ENCODE measurements around the gene PSMB11.
A peak's percentile ranks its signal among the peaks of the same experiment; 100 is the strongest.
"Not testable (repeated sequence)": the region's sequence is repeated elsewhere in the genome, so short reads cannot be mapped to it uniquely, and the experiment has no call there.

Gene PSMB11, protein sequence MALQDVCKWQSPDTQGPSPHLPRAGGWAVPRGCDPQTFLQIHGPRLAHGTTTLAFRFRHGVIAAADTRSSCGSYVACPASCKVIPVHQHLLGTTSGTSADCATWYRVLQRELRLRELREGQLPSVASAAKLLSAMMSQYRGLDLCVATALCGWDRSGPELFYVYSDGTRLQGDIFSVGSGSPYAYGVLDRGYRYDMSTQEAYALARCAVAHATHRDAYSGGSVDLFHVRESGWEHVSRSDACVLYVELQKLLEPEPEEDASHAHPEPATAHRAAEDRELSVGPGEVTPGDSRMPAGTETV

GRCh38 chr14:23042162-23042965 is at the start of gene PSMB11:
PSMB11 (plus strand) TSS chr14:23042212; CDS start chr14:23042226, 14 bp downstream.
- DNase-seq (ENCODE audit: low read depth in 2 of 2): no peak

GRCh38 chr14:22993517-22993916 is 48.5 kb upstream of the PSMB11 start:
- DNase-seq (ENCODE audit: low read depth in 2 of 2): no peak

DNA sequence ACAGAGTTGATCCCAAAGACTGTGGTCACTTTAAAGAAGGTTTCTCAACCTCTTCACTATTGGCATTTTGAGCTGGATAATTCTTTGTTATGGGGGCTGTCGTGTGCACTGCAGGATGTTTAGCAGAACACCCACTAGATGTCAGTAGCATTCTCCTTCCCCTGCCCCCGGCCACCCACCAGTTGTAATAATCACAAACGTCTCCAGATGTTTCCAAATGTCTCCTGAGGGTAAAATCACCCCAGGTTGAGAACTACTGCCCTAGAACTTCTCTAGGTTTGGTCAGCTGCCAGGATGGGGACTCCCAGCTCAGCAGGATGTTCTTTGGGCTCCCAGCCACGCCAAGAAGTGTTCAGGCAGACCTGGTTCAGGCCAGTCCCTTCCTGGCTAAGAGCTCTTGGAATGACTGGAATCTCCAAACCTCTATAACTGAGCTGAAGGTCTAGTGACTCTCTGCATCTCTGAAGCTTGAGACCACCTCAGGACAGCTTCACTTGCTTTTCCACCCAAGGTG is 47.2 kb upstream of the PSMB11 start:
- DNase-seq (ENCODE audit: low read depth in 2 of 2): no peak

- DNase-seq (ENCODE audit: low read depth in 2 of 2): no peak
These were observed 46.0 kb upstream of the PSMB11 start for GRCh38 chr14:22995889-22996625.

- no peak for DNase-seq (ENCODE audit: low read depth in 2 of 2)
These were observed 45.0 kb upstream of the PSMB11 start for GRCh38 chr14:22996768-22997654.

GRCh38 chr14:22997676-22998323 is 44.2 kb upstream of the PSMB11 start:
- no peak for DNase-seq (ENCODE audit: low read depth in 2 of 2)

GRCh38 chr14:22998329-22999012 is 43.5 kb upstream of the PSMB11 start:
- no peak for DNase-seq (ENCODE audit: low read depth in 2 of 2)

DNA sequence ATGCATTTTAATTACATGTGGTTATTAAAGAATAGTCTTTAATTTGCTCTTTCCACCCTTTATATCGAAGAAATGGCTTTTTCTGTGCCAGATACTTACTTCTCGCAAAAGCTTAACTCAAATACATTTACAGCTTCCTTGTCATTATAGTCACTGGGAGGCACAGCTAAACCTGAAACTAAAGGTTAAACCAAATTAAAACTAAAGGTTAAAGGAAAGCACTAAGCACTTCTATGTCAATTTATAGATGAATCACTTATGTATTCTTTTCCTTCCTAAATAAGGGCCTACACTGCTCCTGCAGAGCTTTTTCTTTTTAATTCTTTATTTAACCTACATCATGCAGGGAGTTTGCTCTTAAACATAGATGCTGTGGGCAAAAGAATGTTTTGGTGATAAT is 41.2 kb upstream of the PSMB11 start:
- DNase-seq (ENCODE audit: low read depth in 2 of 2): no peak

DNA sequence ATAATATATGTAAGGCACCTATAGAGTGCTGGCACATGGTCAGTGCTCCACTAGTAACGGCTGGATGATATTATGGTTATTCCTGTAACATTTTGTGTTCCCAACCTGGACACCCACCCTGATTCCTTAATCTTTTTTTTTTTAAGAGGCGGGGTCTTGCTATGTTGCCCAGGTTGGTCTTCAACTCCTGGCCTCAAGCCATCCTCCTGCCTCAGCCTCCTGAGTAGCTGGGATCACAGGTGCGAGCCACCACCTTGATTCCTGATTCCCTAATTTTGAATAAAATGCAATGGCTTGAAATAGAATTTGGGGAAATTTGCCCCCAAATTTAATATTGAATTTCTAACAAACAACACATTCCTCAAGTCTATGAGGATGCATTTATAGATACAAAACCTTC is 39.4 kb upstream of the PSMB11 start:
- no peak for DNase-seq (ENCODE audit: low read depth in 2 of 2)

DNA sequence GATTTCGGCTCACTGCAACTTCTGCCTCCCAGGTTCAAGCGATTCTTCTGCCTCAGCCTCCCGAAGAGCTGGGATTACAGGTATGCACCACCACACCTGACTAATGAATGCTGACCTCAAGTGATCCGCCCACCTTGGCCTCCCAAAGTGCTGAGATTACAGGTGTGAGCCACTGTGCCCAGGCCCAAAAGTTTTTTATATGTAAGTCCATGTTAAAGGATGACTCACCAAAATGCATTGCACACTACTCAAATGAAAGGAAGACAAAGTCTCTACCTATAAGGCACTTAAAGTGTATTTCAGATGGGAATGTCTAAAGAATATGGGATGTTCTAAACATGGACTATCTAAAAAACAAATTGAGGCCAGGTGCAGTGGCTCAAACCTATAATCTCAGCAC is 37.7 kb upstream of the PSMB11 start:
- DNase-seq (ENCODE audit: low read depth in 2 of 2): not testable (repeated sequence)

GRCh38 chr14:23005451-23006187 is 36.4 kb upstream of the PSMB11 start:
- DNase-seq (ENCODE audit: low read depth in 2 of 2): no peak

GRCh38 chr14:23006188-23006534 is 35.9 kb upstream of the PSMB11 start:
- DNase-seq (ENCODE audit: low read depth in 2 of 2): no peak

DNA sequence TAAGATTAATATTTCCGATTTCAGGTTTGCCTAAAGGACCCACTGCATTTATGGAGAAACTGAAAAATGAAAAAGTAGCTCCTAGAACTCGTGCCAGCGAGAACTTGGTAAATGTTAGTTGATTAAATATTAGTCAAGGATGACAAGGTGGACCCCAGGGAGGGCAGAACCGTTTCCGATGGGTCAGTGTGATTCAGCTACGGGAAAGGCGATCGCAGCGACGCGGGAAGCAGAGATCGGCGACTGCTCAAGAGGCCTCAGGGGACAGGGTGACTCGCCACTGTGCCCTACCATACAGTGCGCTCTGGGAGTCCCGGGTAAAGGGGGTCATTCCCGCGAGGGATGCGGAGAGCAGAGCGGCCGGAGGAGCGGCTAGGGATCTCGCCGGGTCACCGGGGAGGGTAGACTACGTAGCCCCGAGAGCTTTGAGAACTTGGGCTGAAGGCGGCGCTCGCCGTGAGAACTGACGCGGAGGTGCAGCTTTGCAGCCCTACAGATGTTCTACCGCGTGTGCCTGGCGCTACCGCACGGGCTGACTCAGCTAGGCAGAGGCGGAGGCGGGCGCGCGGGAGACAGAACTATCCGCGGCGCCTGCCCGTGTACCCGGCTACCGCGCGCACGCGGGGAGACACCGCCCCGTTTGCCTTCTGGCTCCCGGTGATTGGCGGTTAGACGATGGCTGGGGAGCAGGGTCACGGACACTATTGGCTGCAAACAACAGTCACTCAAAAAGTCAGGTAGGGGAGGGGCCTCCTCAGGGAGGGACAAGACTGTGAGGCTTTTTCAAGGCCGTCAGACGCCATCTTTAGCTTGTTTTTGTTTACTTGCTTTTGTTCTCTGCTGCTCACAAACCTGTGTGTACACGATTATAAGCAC is 35.2 kb upstream of the PSMB11 start:
- DNase-seq (ENCODE audit: low read depth in 2 of 2): peak; percentile 95 to 97

GRCh38 chr14:23008831-23009230 is 33.2 kb upstream of the PSMB11 start:
- no peak for DNase-seq (ENCODE audit: low read depth in 2 of 2)

DNA sequence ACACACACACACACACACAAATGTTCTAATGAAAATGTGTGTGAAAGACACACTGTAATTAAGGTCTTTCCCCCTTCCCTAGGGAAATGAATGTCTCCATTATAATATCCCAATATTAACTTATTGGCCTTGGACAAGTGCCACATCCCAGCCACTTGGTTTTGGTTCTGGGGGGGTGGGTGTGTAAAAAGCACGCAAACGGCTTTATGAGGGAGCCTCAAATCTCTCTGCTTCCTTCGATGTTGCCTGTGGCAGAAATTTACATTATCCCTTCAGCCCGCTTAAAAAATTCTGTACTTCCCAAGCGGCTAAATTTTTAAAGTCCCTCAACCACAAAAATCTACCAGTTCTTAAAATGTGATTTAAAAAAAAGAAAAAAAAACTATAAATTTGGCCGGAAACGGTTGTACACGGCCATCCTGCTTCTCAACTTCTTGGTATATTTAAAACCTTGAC is 32.5 kb upstream of the PSMB11 start:
- no peak for DNase-seq (ENCODE audit: low read depth in 2 of 2)

- peak; percentile 53 to 60 for DNase-seq (ENCODE audit: low read depth in 2 of 2)
These were observed 31.9 kb upstream of the PSMB11 start, which contains the start of gene C14orf93 for GRCh38 chr14:23009939-23010726. C14orf93 (minus strand) TSS chr14:23010143; CDS start chr14:22999023, 11,120 bp downstream.

DNA sequence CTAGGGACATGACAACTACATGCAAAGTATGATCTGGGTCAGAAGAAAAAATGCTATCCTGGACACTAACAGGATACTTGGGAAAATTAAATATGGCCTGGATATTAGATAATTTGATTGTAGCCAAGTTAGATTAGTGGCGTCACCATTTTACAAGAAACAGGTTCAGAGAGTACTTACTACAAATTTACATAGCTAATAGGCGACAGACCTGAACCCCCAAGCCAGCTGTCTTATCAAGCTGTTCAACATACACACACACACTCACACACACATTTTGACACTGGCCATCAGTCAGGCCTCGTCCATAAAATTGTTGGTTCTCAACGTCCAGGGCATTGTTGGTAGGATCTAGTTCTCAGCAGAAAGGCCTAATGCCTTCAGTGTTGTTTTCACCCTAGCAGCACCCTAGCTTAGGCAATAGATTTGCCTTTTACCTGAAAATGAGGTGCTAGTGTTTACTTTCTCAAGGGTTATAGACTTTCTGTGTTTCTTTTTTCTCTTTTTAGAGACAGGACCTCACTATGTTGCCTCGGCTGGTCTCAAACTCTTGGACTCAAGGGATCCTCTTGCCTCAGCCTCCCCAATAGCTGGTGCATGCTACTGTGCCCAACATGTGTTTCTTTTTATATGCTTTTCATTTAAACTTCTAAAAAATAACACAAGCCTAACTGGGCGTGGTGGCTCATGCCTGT is 28.8 kb upstream of the PSMB11 start:
- DNase-seq (ENCODE audit: low read depth in 2 of 2): no peak

Data from stimulated activated CD8-positive, alpha-beta memory T cell treated with anti-CD3 and anti-CD28 coated beads, Interleukin-15, amount 100 ng/mL, for 4 hours (primary cell).